DND-41 (cell line): ENCODE measurements around the gene APLF.

ENCODE experiments used
- EZH2 ChIP-seq: IDR thresholded peaks from 3 replicates; pipeline ENCODE4 v1.6.1; 2012; ENCODE audit warnings: borderline replicate concordance, low read depth, mild to moderate bottlenecking, moderate library complexity, low read length, inconsistent platforms; ENCODE audit not compliant: severe bottlenecking
- TF ChIP-seq, protein P1 (sequence below): IDR thresholded peaks from 2 replicates; pipeline ENCODE4 v1.5.1; 2012; ENCODE audit warnings: borderline replicate concordance, low read length, moderate library complexity, mild to moderate bottlenecking; ENCODE audit not compliant: poor library complexity, severe bottlenecking; ENCODE audit errors: extremely low read depth

DNA sequence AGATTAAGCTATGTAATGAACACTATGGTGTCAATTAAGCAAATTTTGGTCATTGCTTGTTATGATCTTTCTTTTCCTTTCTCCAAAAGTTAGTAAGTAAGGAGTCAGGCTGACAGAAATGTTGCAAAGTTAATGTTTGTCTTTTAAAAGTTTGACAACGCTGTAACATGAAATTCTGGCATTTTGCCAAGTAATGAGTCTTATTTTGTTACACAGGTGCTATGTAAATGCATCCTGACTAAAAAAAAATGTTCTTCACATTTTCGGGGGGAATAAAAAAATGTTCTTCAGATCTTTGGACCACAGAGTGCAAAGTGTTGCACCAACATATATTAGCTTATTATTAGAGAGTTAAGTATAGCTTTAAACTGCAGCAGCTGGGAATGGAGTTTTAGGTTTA is 121.2 kb downstream of the APLF start:
- TF ChIP-seq, protein P1, sequence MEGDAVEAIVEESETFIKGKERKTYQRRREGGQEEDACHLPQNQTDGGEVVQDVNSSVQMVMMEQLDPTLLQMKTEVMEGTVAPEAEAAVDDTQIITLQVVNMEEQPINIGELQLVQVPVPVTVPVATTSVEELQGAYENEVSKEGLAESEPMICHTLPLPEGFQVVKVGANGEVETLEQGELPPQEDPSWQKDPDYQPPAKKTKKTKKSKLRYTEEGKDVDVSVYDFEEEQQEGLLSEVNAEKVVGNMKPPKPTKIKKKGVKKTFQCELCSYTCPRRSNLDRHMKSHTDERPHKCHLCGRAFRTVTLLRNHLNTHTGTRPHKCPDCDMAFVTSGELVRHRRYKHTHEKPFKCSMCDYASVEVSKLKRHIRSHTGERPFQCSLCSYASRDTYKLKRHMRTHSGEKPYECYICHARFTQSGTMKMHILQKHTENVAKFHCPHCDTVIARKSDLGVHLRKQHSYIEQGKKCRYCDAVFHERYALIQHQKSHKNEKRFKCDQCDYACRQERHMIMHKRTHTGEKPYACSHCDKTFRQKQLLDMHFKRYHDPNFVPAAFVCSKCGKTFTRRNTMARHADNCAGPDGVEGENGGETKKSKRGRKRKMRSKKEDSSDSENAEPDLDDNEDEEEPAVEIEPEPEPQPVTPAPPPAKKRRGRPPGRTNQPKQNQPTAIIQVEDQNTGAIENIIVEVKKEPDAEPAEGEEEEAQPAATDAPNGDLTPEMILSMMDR: no peak
- no peak for TF ChIP-seq EZH2
